ENCODE measurements around the gene GBF1. TPM values are rescaled to one million over a fixed set of nuclear protein-coding genes. Genes with fewer than 3 reads are reported as not detected.

GBF1 gene
- total RNA-seq, 4 donors from 2014 or later: 31.4 to 64.2 (median 58.7) TPM

GRCh38 chr10:102367441-102367840 is 122.1 kb downstream of the GBF1 start:
- no peak overlapping the region for H3K4me3 ChIP-seq
- H3K27ac ChIP-seq: no peak overlapping the region
- TF ChIP-seq POLR2A (IDR thresholded peaks at IDR 0.05): no peak
- no peak for TF ChIP-seq CTCF (IDR thresholded peaks at IDR 0.05 in 4 of 5, conservative IDR thresholded peaks at IDR 0.05 in 1 of 5)
- H3K27me3 ChIP-seq: no peaks in the 10 kb centered on the region
- no peak for DNase-seq
- no peak for ATAC-seq
- H3K36me3 ChIP-seq: peaks cover 9 to 99% of the 10 kb centered on the region in 2 donors
- H3K9me3 ChIP-seq: no peaks in the 10 kb centered on the region
- H3K4me1 ChIP-seq: no peaks in the 10 kb centered on the region
- in situ Hi-C loops (cut with MboI; ENCODE audit: low sequenced_read_pairs in 4 of 4) (no loop called here), intact Hi-C loops (cut with DNase I; ENCODE audit: low total_unique reads) (no loop called here)

GRCh38 chr10:102368077-102368476 is 122.7 kb downstream of the GBF1 start:
- intact Hi-C loops (cut with DNase I; ENCODE audit: low total_unique reads) (no loop called here), in situ Hi-C loops (cut with MboI; ENCODE audit: low sequenced_read_pairs in 4 of 4) (no loop called here)
- no peaks in the 10 kb centered on the region for H3K27me3 ChIP-seq
- H3K4me3 ChIP-seq: no peak overlapping the region
- H3K27ac ChIP-seq: no peak overlapping the region
- peaks cover 9 to 99% of the 10 kb centered on the region in 2 donors for H3K36me3 ChIP-seq
- no peaks in the 10 kb centered on the region for H3K9me3 ChIP-seq
- no peaks in the 10 kb centered on the region for H3K4me1 ChIP-seq
- TF ChIP-seq CTCF (IDR thresholded peaks at IDR 0.05 in 4 of 5, conservative IDR thresholded peaks at IDR 0.05 in 1 of 5): no peak
- no peak for TF ChIP-seq POLR2A (IDR thresholded peaks at IDR 0.05)
- no peak for DNase-seq
- ATAC-seq: no peak

- intact Hi-C loops (cut with DNase I; ENCODE audit: low total_unique reads): no loop called here
- Histone ChIP-seq H3K27ac (no peak overlapping the region), H3K4me3 (no peak overlapping the region), H3K27me3 (no peaks in the 10 kb centered on the region), H3K36me3 (peaks cover 10 to 97% of the 10 kb centered on the region in 2 donors), H3K9me3 (no peaks in the 10 kb centered on the region), H3K4me1 (no peaks in the 10 kb centered on the region)
- DNase-seq (no peak), ATAC-seq (no peak)
- in situ Hi-C loops (cut with MboI; ENCODE audit: low sequenced_read_pairs in 4 of 4): no loop called here
- no peak for TF ChIP-seq POLR2A (IDR thresholded peaks at IDR 0.05)
Observed at GRCh38 chr10:102371295-102371694, 126.0 kb downstream of the GBF1 start.

- no peak overlapping the region for H3K4me3 ChIP-seq
- H3K9me3 ChIP-seq: no peaks in the 10 kb centered on the region
- no peak overlapping the region for H3K27ac ChIP-seq
- no peaks in the 10 kb centered on the region for H3K4me1 ChIP-seq
- no peaks in the 10 kb centered on the region for H3K27me3 ChIP-seq
- ATAC-seq (no peak), DNase-seq (no peak)
- H3K36me3 ChIP-seq: peaks cover 9 to 97% of the 10 kb centered on the region in 2 donors
- intact Hi-C loops (cut with DNase I; ENCODE audit: low total_unique reads): no loop called here
- in situ Hi-C loops (cut with MboI; ENCODE audit: low sequenced_read_pairs in 4 of 4): loop anchor here in 1 of 4 donors (25.0 kb wide), 1 partner anchor 212 kb away; no protein-coding TSS in a partner anchor
- TF ChIP-seq POLR2A (IDR thresholded peaks at IDR 0.05) (no peak), CTCF (IDR thresholded peaks at IDR 0.05 in 4 of 5, conservative IDR thresholded peaks at IDR 0.05 in 1 of 5) (no peak)
Observed at GRCh38 chr10:102375250-102375649, 129.9 kb downstream of the GBF1 start.

GRCh38 chr10:102375867-102376266 is 130.5 kb downstream of the GBF1 start:
- intact Hi-C loops (cut with DNase I; ENCODE audit: low total_unique reads): no loop called here

More at GRCh38 chr10:102375867-102376266, 130.5 kb downstream of the GBF1 start:
- TF ChIP-seq CTCF (IDR thresholded peaks at IDR 0.05 in 4 of 5, conservative IDR thresholded peaks at IDR 0.05 in 1 of 5) (no peak), POLR2A (IDR thresholded peaks at IDR 0.05) (no peak)
- no peak for ATAC-seq
- in situ Hi-C loops (cut with MboI; ENCODE audit: low sequenced_read_pairs in 4 of 4): loop anchor here in 1 of 4 donors (25.0 kb wide), 1 partner anchor 211 kb away; no protein-coding TSS in a partner anchor
- H3K36me3 ChIP-seq: peaks cover 9 to 97% of the 10 kb centered on the region in 2 donors
- H3K9me3 ChIP-seq: no peaks in the 10 kb centered on the region
- H3K4me1 ChIP-seq: no peaks in the 10 kb centered on the region
- no peak overlapping the region for H3K4me3 ChIP-seq
- H3K27me3 ChIP-seq: no peaks in the 10 kb centered on the region
- no peak for DNase-seq
- H3K27ac ChIP-seq: no peak overlapping the region

Data from gastrocnemius medialis (tissue), 4 donors.